ENCODE measurements around the gene PRPH2. TPM values are rescaled to one million over a fixed set of nuclear protein-coding genes. Genes with fewer than 3 reads are reported as not detected.
A peak's percentile ranks its signal among the peaks of the same experiment; 100 is the strongest.

The PRPH2 gene
- total and polyA plus RNA-seq, 2 of the 13 experiments (the other 11 are each of a cell fraction or from before 2014, with no cell fraction given) = 0.03 to 0.04 TPM

- TF ChIP-seq BRF2 (CRISPR knock-in tag; IDR thresholded peaks at IDR 0.05) (no peak), ZNF446 (CRISPR knock-in tag; IDR thresholded peaks at IDR 0.05) (peak; percentile 71), ZNF878 (CRISPR knock-in tag; IDR thresholded peaks at IDR 0.05) (0 out of 2 replicates have a peak, but pooled peaks have one; percentile 21), ZNF512 (CRISPR knock-in tag; IDR thresholded peaks at IDR 0.05) (no peak), ZNF850 (CRISPR knock-in tag; conservative IDR thresholded peaks at IDR 0.05) (no peak), ZNF280D (CRISPR knock-in tag; IDR thresholded peaks at IDR 0.05) (0 out of 2 replicates have a peak, but pooled peaks have one; percentile 3), NRL (CRISPR knock-in tag; IDR thresholded peaks at IDR 0.05; ENCODE audit: borderline replicate concordance) (0 out of 2 replicates have a peak, but pooled peaks have one; percentile 11), TCF12 (IDR thresholded peaks at IDR 0.05) (no peak), TCF12 (CRISPR knock-in tag; IDR thresholded peaks at IDR 0.05) (0 out of 2 replicates have a peak, but pooled peaks have one; percentile 32), SAP130 (CRISPR knock-in tag; IDR thresholded peaks at IDR 0.05; ENCODE audit: low read depth) (peak; percentile 9; the same call in 1 of the 2 replicates), IRX3 (CRISPR knock-in tag; IDR thresholded peaks at IDR 0.05; ENCODE audit: borderline replicate concordance, low read depth) (no peak), ZC3H13 (CRISPR knock-in tag; IDR thresholded peaks at IDR 0.05) (peak; percentile 79), TCF7 (IDR thresholded peaks at IDR 0.05; ENCODE audit: low read depth) (no peak), EEA1 (CRISPR knock-in tag; IDR thresholded peaks at IDR 0.05; ENCODE audit: borderline replicate concordance) (no peak), ZNF737 (CRISPR knock-in tag; IDR thresholded peaks at IDR 0.05; ENCODE audit: borderline replicate concordance) (peak; percentile 72; the same call in 1 of the 2 replicates), SAFB2 (CRISPR knock-in tag; IDR thresholded peaks at IDR 0.05; ENCODE audit: borderline replicate concordance, low read depth) (peak; percentile 83; the same call in 1 of the 2 replicates), SOX13 (IDR thresholded peaks at IDR 0.05) (no peak), SOX13 (CRISPR knock-in tag; conservative IDR thresholded peaks at IDR 0.05 in 1 of 2, IDR thresholded peaks at IDR 0.05 in 1 of 2) (0 out of 4 replicates have a peak, but pooled peaks of 1 of the 2 experiments have one; percentile 28), GPN1 (CRISPR knock-in tag; IDR thresholded peaks at IDR 0.05; ENCODE audit: borderline replicate concordance) (0 out of 2 replicates have a peak, but pooled peaks have one; percentile 32), ZSCAN21 (CRISPR knock-in tag; IDR thresholded peaks at IDR 0.05; ENCODE audit: borderline replicate concordance) (0 out of 2 replicates have a peak, but pooled peaks have one; percentile 15), ZNF292 (CRISPR knock-in tag; IDR thresholded peaks at IDR 0.05; ENCODE audit: borderline replicate concordance, low read depth) (0 out of 2 replicates have a peak, but pooled peaks have one; percentile 16), GZF1 (CRISPR knock-in tag; IDR thresholded peaks at IDR 0.05) (no peak)
Observed at GRCh38 chr6:42745083-42745639, 22.8 kb upstream of the PRPH2 start (continued).
